Measurements from ENCODE around the gene FOXL2. TPM values are rescaled to one million over a fixed set of nuclear protein-coding genes. Genes with fewer than 3 reads are reported as not detected.

Gene FOXL2
- polyA plus RNA-seq, 2 of the 4 experiments (the other 2 are of a cell fraction) = 1.2 to 3.1 TPM

- TF ChIP-seq, protein P1, sequence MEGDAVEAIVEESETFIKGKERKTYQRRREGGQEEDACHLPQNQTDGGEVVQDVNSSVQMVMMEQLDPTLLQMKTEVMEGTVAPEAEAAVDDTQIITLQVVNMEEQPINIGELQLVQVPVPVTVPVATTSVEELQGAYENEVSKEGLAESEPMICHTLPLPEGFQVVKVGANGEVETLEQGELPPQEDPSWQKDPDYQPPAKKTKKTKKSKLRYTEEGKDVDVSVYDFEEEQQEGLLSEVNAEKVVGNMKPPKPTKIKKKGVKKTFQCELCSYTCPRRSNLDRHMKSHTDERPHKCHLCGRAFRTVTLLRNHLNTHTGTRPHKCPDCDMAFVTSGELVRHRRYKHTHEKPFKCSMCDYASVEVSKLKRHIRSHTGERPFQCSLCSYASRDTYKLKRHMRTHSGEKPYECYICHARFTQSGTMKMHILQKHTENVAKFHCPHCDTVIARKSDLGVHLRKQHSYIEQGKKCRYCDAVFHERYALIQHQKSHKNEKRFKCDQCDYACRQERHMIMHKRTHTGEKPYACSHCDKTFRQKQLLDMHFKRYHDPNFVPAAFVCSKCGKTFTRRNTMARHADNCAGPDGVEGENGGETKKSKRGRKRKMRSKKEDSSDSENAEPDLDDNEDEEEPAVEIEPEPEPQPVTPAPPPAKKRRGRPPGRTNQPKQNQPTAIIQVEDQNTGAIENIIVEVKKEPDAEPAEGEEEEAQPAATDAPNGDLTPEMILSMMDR (IDR thresholded peaks at IDR 0.05) = peak; percentile 70
- TF ChIP-seq POLR2A (IDR thresholded peaks at IDR 0.05; ENCODE audit: low read length) (peak; percentile 18; the same call in 1 of the 2 replicates), EHF (CRISPR knock-in tag; IDR thresholded peaks at IDR 0.05) (no peak), USF2 (IDR thresholded peaks at IDR 0.05) (no peak), JUN (IDR thresholded peaks at IDR 0.05) (peak in 1 of 2 experiments; percentile 24; a peak in 1 of 5 replicates), MYC (IDR thresholded peaks at IDR 0.05; ENCODE audit: borderline replicate concordance, low read length) (peak; percentile 36; the same call in 1 of the 2 replicates), MAX (IDR thresholded peaks at IDR 0.05) (peak; percentile 22; the same call in 1 of the 2 replicates), POLR2AphosphoS2 (conservative IDR thresholded peaks at IDR 0.05; ENCODE audit: low read length) (no peak), PHF8 (IDR thresholded peaks at IDR 0.05; ENCODE audit: borderline replicate concordance, low read depth) (peak; percentile 38; the same call in 1 of the 2 replicates)
These were observed 31.1 kb downstream of the FOXL2 start (continued) for GRCh38 chr3:138915503-138916498.

GRCh38 chr3:138914870-138915502, 32.0 kb downstream of the FOXL2 start:
- 9% methylated on average over 16 of the region's 19 CpGs for WGBS (ENCODE audit: missing lambda C conversion rate)
- POLR2A ChIA-PET = interaction anchor here (0.6 to 2.0 kb wide), 11 partner anchors 48 to 506 kb away, joined by 3 to 28 read pairs (median 7); partner anchors contain the start of genes CEP70, FAIM and PIK3CB
- Histone ChIP-seq H3K4me2 (peak overlapping the region; percentile 66), H3K9me3 (no peaks in the 10 kb centered on the region), H3K4me3 (peak overlapping the region; percentile 76), H3K27ac (peak overlapping the region; percentile 95 to 97), H3K4me1 (peaks cover 5% of the 10 kb centered on the region; the same call in 1 of the 3 replicates)
- DNase-seq (ENCODE audit: low read depth in 1 of 2, low spot score in 1 of 2) = peak; percentile 23 to 50
- no peak for FAIRE-seq
- TF ChIP-seq NPAS2 (CRISPR knock-in tag; IDR thresholded peaks at IDR 0.05; ENCODE audit: borderline replicate concordance) (no peak), FOSL2 (IDR thresholded peaks at IDR 0.05) (0 out of 2 replicates have a peak, but pooled peaks have one; percentile 21), FOSL2 (CRISPR knock-in tag; IDR thresholded peaks at IDR 0.05) (peak; percentile 42)
- peak; percentile 22 to 67 for ATAC-seq
- CTCF ChIA-PET = interaction anchor here (0.6 to 13.0 kb wide), 102 partner anchors 9 to 645 kb away, joined by 3 to 224 read pairs (median 6); partner anchors contain the start of genes CEP70, ESYT3, FAIM and PIK3CB

- Histone ChIP-seq H3K4me2 (no peak overlapping the region), H3K9me3 (no peaks in the 10 kb centered on the region), H3K4me1 (peaks cover 5% of the 10 kb centered on the region; the same call in 1 of the 3 replicates), H3K4me3 (no peak overlapping the region), H3K27ac (no peak overlapping the region)
- FAIRE-seq (no peak), DNase-seq (ENCODE audit: low read depth in 1 of 2, low spot score in 1 of 2) (no peak), ATAC-seq (no peak)
- 79% methylated on average over 3 of the region's 3 CpGs for WGBS (ENCODE audit: missing lambda C conversion rate)
- POLR2A ChIA-PET = no interaction called here
- CTCF ChIA-PET = interaction anchor here (0.6 to 13.0 kb wide), 8 partner anchors 10 to 435 kb away, joined by 3 to 224 read pairs (median 4); partner anchors contain the start of gene CEP70
- TF ChIP-seq, protein P2, sequence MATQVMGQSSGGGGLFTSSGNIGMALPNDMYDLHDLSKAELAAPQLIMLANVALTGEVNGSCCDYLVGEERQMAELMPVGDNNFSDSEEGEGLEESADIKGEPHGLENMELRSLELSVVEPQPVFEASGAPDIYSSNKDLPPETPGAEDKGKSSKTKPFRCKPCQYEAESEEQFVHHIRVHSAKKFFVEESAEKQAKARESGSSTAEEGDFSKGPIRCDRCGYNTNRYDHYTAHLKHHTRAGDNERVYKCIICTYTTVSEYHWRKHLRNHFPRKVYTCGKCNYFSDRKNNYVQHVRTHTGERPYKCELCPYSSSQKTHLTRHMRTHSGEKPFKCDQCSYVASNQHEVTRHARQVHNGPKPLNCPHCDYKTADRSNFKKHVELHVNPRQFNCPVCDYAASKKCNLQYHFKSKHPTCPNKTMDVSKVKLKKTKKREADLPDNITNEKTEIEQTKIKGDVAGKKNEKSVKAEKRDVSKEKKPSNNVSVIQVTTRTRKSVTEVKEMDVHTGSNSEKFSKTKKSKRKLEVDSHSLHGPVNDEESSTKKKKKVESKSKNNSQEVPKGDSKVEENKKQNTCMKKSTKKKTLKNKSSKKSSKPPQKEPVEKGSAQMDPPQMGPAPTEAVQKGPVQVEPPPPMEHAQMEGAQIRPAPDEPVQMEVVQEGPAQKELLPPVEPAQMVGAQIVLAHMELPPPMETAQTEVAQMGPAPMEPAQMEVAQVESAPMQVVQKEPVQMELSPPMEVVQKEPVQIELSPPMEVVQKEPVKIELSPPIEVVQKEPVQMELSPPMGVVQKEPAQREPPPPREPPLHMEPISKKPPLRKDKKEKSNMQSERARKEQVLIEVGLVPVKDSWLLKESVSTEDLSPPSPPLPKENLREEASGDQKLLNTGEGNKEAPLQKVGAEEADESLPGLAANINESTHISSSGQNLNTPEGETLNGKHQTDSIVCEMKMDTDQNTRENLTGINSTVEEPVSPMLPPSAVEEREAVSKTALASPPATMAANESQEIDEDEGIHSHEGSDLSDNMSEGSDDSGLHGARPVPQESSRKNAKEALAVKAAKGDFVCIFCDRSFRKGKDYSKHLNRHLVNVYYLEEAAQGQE (IDR thresholded peaks at IDR 0.05) = no peak
- TF ChIP-seq GATA3 (IDR thresholded peaks at IDR 0.05; ENCODE audit: borderline replicate concordance) (no peak), RCOR1 (IDR thresholded peaks at IDR 0.05; ENCODE audit: low read depth, low read length) (no peak), ZSCAN20 (CRISPR knock-in tag; IDR thresholded peaks at IDR 0.05) (no peak), EHF (CRISPR knock-in tag; IDR thresholded peaks at IDR 0.05) (no peak), MAX (IDR thresholded peaks at IDR 0.05) (no peak), MYC (IDR thresholded peaks at IDR 0.05; ENCODE audit: borderline replicate concordance, low read length) (no peak), RNF2 (IDR thresholded peaks at IDR 0.05; ENCODE audit: borderline replicate concordance, low read depth) (no peak), USF2 (IDR thresholded peaks at IDR 0.05) (no peak), NPAS2 (CRISPR knock-in tag; IDR thresholded peaks at IDR 0.05; ENCODE audit: borderline replicate concordance) (no peak), KDM1A (IDR thresholded peaks at IDR 0.05; ENCODE audit: low read depth) (no peak)
- TF ChIP-seq, protein P3, sequence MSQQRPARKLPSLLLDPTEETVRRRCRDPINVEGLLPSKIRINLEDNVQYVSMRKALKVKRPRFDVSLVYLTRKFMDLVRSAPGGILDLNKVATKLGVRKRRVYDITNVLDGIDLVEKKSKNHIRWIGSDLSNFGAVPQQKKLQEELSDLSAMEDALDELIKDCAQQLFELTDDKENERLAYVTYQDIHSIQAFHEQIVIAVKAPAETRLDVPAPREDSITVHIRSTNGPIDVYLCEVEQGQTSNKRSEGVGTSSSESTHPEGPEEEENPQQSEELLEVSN (IDR thresholded peaks at IDR 0.05; ENCODE audit: borderline replicate concordance, low read depth) = no peak
These were observed 33.2 kb downstream of the FOXL2 start for GRCh38 chr3:138913766-138914165.
